Cardiac fibroblast (primary cell): Measurements from ENCODE around the gene LRP8.

ENCODE experiments used
- DNase-seq, 2 donors: peaks; one replicate each; pipeline versions ENCODE4 v3.0.0 to v3.0.0-alpha.2; 2010; ENCODE audit warnings: low read depth in 2 of 2
- H3K4me3 ChIP-seq, 2 donors: replicated peaks in 1 of 2; 1 replicate in 1 of 2; 2 replicates in 1 of 2; pipeline ENCODE4 v1.5.1; 2011; ENCODE audit warnings: low read depth in 2 of 2, low read length in 2 of 2, mild to moderate bottlenecking in 2 of 2, moderate library complexity in 1 of 2
- CTCF ChIP-seq: IDR thresholded peaks from one replicate; pipeline ENCODE4 v1.5.1; 2011; ENCODE audit warnings: low read depth, mild to moderate bottlenecking, low read length, inconsistent platforms

LRP8 gene

GRCh38 chr1:53198241-53198651 lies 129.6 kb downstream of the LRP8 start:
- H3K4me3 ChIP-seq: no peak overlapping the region

GRCh38 chr1:53197291-53198200 lies 130.3 kb downstream of the LRP8 start:
- no peak for TF ChIP-seq CTCF
- peak overlapping the region; percentile 82 to 88 for H3K4me3 ChIP-seq
- peak in 1 of 2 donors; percentile 37 for DNase-seq

More at GRCh38 chr1:53198241-53198651, 129.6 kb downstream of the LRP8 start:
- DNase-seq: peak in 1 of 2 donors; percentile 42
- TF ChIP-seq CTCF: no peak

- peak within 1 kb of the TSS; percentile 82 to 88 for H3K4me3 ChIP-seq
- peak; percentile 89 to 94 for DNase-seq
- TF ChIP-seq CTCF: no peak
Measured at GRCh38 chr1:53196485-53197290, 131.2 kb downstream of the LRP8 start, which contains the start of gene CPT2. Gene CPT2 (plus strand): TSS chr1:53196824. CDS start chr1:53196944, 120 bp downstream.

GRCh38 chr1:53196017-53196484 lies 131.8 kb downstream of the LRP8 start:
- no peak for DNase-seq
- H3K4me3 ChIP-seq: peak overlapping the region; percentile 82 to 88
- no peak for TF ChIP-seq CTCF

- no peak for DNase-seq
- no peak overlapping the region for H3K4me3 ChIP-seq
- no peak for TF ChIP-seq CTCF
Measured at GRCh38 chr1:53195246-53196016, 132.4 kb downstream of the LRP8 start.
